ENCODE measurements around the gene FBXO38.
A peak's percentile ranks its signal among the peaks of the same experiment; 100 is the strongest.

The FBXO38 gene

DNA sequence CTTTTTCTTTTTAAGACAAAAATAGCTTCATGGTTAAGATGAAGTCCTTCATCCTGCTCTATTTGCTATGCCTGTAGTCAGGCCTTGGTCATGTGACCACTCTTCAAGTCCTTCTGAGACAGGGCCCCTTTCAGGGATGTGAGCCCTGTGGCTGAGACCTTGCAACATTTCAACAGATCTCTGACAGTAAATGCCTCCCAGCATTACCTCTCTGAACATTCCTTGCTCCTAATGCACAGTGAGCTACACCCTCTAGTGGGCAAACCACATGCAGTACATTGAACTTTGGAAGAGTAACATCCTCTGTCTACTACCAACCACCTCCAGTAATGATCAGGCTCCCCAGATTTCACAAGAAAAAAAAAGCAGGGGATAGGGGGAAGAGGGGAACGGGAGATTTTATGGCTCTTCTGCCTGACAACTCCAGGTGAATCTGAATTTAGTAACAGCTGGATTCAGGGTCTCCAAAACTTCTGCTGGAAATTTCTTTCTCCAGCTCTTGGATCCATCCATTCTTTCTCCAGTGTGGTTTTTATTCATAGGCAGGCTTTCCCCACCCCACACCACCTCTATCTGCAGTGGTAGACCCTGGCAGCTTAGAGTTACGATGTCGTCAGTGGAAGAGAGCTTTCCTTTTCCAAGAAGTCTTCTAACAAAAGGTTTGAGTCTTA lies 8.9 kb upstream of the FBXO38 start:
- TF ChIP-seq, protein P1, sequence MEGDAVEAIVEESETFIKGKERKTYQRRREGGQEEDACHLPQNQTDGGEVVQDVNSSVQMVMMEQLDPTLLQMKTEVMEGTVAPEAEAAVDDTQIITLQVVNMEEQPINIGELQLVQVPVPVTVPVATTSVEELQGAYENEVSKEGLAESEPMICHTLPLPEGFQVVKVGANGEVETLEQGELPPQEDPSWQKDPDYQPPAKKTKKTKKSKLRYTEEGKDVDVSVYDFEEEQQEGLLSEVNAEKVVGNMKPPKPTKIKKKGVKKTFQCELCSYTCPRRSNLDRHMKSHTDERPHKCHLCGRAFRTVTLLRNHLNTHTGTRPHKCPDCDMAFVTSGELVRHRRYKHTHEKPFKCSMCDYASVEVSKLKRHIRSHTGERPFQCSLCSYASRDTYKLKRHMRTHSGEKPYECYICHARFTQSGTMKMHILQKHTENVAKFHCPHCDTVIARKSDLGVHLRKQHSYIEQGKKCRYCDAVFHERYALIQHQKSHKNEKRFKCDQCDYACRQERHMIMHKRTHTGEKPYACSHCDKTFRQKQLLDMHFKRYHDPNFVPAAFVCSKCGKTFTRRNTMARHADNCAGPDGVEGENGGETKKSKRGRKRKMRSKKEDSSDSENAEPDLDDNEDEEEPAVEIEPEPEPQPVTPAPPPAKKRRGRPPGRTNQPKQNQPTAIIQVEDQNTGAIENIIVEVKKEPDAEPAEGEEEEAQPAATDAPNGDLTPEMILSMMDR (conservative IDR thresholded peaks at IDR 0.05) = peak; percentile 89
- TF ChIP-seq ZFX (IDR thresholded peaks at IDR 0.05) = no peak
- H3K27ac ChIP-seq = no peak overlapping the region

DNA sequence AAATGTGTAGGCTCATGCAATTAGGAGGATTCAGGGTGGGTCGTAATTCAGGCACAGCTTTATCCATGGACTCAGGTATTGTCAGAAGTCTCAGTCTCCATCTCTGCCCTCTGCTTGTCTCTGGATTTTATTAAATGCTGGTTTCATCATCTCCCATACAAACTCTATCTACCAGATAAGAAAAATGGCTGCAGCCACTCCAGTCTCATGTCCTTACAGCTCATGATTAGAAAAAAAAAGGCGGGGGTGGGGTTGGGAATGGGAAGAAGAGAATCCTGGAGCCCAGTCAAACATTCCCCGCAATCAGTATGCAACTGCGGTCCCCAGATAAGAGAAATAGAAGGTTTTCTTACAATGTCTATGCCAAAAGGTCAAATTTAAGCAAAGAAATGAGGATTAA lies 7.6 kb upstream of the FBXO38 start:
- TF ChIP-seq, protein P1 (conservative IDR thresholded peaks at IDR 0.05) = no peak
- TF ChIP-seq ZFX (IDR thresholded peaks at IDR 0.05) = no peak
- H3K27ac ChIP-seq = no peak overlapping the region

DNA sequence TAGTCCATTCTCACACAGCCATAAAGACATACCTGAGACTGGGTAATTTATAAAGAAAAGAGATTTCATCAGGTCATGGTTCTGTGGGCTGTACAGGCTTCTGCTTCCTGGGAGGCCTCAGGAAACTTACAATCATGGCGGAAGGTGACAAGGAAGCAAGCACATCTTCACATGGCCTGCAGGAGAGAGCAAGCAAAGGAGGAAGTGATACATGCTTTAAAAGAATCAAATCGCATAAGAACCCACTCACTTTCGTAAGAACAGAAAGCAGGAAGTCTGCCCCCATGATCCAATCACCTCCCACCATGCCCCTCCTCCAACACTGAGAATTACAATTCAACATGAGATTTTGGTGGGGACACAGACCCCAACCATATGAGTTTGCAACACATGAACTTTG lies 5.1 kb upstream of the FBXO38 start:
- TF ChIP-seq, protein P1 (conservative IDR thresholded peaks at IDR 0.05) = no peak
- TF ChIP-seq ZFX (IDR thresholded peaks at IDR 0.05) = no peak
- peak overlapping the region; percentile 72; the same call in 1 of the 2 replicates for H3K27ac ChIP-seq

DNA sequence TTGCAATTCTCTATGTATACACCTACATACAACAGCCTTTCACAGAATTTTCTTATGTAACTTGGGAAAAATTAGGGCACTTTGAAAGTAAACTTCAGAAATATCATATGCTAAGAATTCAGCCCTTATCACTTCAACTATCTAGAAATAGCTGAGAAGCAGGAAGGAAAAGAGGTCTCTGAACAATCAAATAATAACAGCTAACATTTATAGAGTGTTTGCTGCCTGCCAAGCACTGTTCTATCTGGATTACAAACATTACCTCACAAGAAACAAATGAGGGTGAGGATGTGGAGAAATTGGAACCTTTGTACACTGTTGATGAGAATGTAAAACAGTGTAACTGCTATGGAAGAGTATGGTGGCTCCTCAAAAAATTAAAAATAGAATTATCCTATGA lies 4.4 kb upstream of the FBXO38 start:
- TF ChIP-seq, protein P1 (conservative IDR thresholded peaks at IDR 0.05) = no peak
- TF ChIP-seq ZFX (IDR thresholded peaks at IDR 0.05) = no peak
- H3K27ac ChIP-seq = no peak overlapping the region

DNA sequence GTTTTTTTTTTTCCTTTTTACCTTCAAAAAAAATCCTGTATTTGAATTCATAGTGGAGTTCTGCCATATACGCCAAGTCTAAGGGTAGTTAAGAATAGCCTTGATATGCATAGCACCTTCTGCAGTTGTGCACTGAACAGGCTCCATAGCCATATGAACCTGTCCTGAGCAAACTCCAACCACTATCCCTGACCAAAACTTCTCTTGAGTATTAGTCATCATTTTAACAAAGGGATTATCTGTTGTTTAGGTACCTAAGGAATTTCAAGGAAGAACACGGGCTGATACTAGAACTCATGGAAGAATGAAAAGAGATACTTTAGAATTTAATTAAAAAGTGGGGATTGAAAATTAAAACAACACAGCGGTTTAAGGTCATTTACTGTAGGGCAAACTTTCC lies 1.9 kb upstream of the FBXO38 start:
- no peak for TF ChIP-seq ZFX (IDR thresholded peaks at IDR 0.05)
- TF ChIP-seq, protein P1 (conservative IDR thresholded peaks at IDR 0.05) = no peak
- H3K27ac ChIP-seq = no peak overlapping the region

DNA sequence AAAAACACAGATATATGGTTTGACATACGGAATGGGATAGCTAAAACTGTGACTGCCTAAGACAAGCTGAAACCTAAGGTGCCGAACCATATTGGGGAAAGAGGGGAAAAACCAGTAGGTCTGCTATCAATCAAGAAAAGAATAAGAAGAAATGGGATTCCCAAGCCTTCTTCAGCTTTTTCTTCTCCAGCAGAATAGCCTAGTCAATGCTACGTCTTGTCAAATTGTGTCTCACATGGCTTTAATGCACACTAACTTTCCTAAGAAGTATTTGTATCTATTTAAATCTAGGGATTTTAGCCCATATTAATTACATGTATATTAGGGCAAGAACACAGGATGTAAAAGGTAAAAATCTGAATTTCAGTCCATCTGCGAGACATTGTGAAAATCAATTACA lies 797 bp upstream of the FBXO38 start:
- H3K27ac ChIP-seq = no peak overlapping the region
- TF ChIP-seq, protein P1 (conservative IDR thresholded peaks at IDR 0.05) = no peak
- no peak for TF ChIP-seq ZFX (IDR thresholded peaks at IDR 0.05)

DNA sequence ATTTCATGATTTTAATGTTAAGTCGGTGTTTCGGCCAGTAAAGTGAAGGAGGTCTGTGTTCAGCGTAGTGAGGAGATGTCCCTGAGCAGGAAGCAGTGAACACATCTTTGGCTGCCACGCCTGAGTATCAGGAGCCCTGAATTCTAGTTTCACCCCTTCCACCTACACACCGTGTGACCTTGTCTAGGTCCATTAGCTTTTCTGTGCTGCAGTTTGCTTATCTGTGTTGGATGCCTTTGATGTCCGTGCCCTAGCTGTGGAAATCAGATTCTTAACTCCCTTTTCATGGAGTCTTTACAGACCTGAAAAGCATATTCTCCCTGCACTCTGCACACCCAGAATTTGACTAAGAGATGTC lies 601 bp downstream of the FBXO38 start:
- peak overlapping the region; percentile 83 for H3K27ac ChIP-seq
- no peak for TF ChIP-seq ZFX (IDR thresholded peaks at IDR 0.05)
- TF ChIP-seq, protein P1 (conservative IDR thresholded peaks at IDR 0.05) = no peak
